ENCODE measurements around the gene INPP4A.

INPP4A gene

DNA sequence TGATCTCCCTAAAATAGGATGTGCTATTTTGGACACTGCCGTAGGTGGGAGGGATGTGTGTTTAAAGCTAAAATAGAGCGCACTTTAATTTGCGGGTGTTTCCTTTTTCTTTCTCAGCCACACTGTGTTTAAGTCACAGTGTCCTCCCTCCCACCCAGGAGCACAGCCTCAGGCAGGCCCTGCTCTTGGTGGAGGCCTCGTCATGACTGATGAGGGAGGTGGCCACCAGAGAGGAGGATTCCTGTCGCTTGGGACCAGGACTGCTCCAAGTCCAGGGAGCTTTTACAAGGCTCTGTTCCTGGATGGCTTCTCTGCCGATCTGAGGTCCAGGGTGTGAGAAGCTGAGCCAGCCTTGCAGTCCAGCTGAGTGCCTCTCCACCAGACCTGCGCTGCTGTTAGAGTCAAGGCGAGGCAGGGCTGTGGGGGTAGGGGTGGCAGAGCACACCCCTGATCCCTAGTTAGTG lies 33.5 kb downstream of the INPP4A start:
- DNase-seq = no peak

DNA sequence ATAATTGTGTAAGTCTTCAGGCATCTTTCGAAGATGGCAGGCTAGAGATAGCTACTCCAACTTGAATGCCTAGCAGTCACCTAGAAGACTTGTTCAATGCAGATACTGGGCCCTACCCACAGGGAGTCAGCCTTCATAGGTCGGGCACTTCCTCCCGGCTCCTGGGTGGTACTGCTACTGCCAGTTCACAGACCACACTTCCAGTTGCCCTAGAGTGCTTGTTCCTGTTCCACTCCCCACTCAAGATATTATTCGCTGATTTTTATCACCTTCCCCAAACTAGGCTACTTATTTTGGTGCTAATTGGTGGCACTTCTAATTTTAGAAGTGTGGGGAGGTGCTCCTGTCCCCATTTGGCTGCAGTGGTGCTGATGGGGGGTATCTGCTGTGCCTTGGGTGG lies 34.2 kb downstream of the INPP4A start:
- peak; percentile 37 to 54 for DNase-seq

DNA sequence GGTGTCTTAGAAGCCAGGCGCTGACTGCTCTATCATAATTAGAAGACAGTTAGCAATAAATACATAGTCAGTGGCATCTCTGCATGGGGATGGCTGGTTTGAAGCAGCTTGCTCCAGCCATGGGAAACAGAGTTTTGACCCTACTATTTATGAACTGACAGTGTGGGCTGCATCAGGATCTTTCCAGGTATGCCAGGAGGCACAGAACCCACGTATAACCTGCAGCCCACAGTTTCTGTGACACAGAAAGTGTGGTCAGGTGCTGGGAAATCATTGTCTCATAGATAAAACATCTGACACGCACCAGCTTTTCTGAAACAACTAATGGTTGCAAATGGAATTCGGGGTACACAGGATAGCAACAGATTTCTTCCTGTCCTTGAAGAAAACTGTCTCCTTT lies 34.7 kb downstream of the INPP4A start:
- DNase-seq = no peak

DNA sequence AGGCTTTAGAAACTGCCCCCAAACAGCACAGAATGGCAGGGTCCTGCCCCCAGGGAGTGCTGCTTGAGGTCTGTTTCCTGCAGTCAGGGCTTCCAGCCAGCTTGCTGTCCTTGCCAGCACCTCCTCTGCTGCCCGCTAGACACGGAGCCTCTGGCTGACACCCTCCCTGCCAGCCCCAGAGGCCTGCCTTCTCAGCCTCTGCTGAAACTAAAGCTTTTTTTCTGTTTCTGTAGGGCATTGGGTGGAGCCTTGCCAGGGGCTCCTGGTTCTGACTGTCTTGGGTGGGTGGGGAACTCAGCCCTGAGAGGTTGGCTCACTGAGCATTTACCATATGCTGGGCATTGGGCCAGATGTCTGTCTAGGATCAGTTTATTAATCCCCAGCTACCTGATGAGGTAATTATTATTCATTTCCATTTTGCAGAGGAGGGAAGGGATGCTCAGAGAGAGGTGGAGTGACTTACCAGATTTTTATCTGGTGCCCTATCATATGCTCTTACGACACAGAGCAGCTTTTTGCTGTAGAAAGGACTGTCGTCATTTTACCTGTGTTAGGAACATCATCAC lies 35.4 kb downstream of the INPP4A start:
- DNase-seq = peak in 1 of 2 donors; percentile 38

DNA sequence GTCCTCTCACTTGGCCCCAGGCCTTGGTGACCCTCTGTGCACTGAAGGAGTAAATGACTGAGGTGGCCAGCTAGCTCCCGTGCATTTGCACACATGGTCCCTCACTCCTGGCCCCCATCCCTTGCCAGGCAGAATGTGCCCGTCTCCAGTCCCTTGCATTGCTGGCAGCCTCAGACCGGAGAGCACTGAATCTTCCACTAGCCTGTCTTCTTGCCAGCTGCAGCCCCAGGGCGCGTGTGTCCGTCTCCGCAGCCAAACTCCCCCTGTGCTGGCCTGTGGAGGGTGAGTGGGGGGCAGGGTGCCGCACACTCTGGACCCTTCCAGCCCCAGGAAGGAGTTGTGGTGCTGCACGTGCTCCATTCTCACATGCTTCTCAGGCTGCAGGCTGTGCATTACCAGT lies 35.9 kb downstream of the INPP4A start:
- no peak for DNase-seq

GRCh38 chr2:98482362-98482761 lies 37.7 kb downstream of the INPP4A start:
- no peak for DNase-seq

DNA sequence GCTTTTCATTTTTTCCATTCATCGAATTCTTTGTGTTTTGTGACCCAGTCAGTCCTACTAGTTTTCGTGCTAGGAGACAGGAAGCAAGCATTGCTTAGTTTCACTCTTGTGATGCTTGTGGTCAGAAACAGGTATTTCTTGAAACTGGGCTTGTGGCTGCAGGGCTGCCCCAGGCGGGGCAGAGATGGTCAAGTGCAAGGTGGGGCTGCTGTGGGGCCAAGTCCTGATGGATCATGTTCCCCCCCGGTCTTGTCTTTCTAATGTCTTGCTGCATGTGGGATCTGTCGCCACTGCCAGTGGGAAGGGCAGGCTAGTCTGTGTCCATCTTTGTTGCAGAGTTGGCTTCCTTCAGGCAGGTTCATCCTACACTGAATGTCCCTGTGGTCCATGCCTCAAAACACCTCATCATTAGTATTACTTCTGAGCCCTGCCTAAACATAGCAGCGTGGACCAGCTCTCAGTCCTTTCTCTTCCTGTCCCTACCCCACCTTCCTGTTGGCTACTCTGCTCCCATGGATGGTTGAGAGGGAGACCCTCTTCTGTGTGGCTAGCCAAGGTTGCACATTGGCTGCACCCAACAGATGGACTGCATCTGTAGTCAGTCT lies 38.7 kb downstream of the INPP4A start:
- peak in 1 of 2 donors; percentile 44 for DNase-seq

DNA sequence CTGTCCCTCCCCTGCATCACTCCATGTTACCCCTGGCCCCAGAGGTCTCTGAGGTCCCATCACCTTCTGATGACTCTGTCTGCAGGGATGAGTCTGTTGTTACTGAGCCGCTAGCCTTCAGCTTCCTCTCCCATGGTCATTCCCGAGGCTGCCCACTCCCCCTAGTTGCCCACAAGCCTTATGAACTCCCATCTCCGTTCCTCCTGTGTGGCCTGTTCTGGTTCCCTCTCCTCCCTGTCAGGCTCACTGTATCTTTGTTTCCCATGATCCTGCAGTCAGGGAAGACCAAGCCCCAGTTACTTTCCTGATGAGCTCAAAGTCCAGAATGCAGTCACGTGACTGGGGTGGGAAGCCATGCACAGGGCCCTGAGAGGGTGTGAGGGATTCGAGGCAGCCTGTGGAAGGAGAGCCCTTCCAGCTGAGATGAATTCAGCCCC lies 39.5 kb downstream of the INPP4A start:
- DNase-seq = no peak

DNA sequence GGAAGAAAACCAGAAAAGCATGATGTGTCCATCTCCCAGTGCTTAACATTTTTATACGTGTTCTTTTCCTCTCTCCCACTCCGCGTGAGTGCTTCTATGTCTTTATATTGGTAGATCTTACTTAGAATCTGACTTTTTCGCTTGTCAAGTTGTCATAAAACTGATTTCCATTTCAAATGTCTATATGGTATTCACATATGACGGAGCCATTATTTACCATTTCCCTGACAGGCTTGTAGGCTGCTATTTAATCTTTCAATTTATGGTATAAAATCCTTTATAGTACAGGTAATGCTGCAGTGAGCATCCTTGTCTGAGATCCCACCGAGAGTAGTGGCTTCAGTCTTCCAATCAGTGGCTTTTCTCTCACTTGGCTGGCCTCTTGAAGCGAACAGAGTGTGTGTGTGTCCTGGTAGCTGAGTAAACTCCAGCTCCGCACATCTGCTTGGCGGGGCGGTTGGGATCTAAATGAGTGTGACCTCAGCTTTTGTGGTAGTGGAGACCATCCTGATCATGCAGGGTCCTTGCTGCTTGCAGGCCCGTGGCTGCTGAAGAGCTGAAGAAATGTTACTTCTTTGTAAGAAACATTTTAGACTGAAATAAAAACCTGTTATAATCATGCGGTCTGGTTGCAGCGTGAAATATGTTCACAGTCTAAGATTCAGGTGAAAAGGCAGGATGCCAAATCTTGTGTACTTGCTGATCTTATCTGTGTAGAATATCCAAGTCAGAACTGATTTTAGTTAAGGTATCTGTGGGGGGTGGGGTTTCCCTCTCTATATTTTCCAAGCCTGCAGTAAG lies 40.2 kb downstream of the INPP4A start:
- no peak for DNase-seq

DNA sequence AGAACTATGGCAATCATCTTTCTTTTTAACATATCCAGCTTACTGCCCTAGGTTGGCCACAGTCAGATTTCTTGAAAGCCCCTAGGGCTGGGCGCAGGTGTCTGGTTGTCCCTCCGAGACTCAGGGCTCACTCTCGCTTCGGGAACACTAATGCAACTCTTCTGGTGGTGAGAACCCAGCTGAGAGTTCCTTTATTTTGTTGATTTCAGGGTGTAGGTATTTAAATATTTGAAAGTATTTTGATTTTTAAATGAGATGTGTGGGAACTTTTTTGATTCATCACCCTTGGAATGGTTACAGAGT lies 40.7 kb downstream of the INPP4A start:
- DNase-seq = no peak

- DNase-seq = no peak
Measured at GRCh38 chr2:98486374-98486981, 41.8 kb downstream of the INPP4A start.

DNA sequence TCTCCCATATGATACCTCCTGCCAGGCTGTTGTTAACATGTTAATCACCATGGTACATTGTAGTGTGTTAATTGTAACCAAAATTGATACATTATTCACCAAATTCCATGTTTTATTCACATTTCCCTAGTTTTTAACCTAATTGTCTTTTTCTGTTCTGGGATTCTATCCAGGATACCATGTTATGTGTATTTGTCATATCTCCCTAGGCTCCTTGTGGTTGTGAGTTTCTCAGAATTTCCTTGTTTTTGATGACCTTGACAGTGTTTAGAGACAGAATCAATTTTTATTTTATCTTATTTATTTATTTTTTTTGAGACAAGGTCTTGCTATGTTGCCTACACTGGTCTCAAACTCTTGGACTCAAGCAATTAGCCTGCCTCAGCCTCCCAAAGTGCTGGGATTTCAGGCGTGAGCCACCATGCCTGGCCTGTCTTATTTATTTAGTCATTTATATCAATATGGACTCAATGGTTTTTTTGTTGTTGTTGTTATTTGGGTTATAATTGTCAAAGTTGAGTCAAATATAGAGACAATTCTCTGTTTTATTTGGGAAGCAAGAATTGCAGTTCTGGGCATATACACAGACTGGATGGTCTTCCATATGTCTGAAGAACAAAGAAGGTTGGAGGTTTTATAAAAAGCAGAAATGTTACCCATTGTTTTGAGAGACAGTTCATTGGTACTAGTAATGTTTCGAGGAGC lies 42.6 kb downstream of the INPP4A start:
- DNase-seq = no peak

DNA sequence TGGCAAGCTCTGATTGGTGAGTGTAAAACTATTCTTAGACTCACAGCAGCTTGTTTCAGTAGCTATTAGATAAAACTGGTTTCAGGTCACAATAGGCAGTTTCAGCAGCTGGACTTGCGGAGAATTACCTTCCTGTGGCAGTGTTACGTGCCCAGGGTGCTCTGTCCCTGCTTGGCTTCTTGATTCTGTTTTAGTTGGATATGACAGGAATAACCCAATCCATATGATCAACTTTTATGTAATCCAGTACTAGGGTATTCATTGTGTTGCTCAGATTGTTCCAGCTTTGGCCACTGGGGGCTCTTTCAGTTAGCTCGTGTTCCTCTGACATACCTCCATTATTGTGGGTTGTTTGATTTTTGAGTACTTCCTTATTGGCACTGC lies 43.1 kb downstream of the INPP4A start:
- DNase-seq = peak; percentile 53 to 65

DNA sequence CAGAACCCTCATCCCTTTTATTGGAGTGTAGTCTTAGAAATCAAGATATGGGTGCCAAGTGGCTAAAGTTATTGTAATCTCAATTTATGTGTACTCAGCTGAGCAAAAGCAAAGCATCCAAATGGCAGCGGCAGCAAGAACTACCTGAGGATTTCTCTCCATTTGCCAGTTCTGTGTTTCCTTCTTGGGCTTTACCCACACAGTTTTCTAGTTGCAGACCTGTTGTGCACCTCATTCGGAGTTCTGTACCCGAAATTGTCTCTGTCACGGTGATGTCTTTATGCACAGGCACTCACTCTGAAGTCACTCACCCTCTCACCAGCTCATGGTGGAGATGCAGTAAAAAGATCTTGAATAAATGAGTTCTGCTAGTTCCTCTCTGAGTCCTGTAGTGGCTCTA lies 43.6 kb downstream of the INPP4A start:
- DNase-seq = no peak

- no peak for DNase-seq
Measured at GRCh38 chr2:98489486-98489885, 44.8 kb downstream of the INPP4A start.

- DNase-seq = no peak
Measured at GRCh38 chr2:98489971-98490962, 45.6 kb downstream of the INPP4A start.

- DNase-seq = no peak
Measured at GRCh38 chr2:98492441-98492840, 47.8 kb downstream of the INPP4A start.

- DNase-seq = no peak
Measured at GRCh38 chr2:98494699-98495098, 50.0 kb downstream of the INPP4A start.

- no peak for DNase-seq
Measured at GRCh38 chr2:98496750-98497493, 52.3 kb downstream of the INPP4A start.

DNA sequence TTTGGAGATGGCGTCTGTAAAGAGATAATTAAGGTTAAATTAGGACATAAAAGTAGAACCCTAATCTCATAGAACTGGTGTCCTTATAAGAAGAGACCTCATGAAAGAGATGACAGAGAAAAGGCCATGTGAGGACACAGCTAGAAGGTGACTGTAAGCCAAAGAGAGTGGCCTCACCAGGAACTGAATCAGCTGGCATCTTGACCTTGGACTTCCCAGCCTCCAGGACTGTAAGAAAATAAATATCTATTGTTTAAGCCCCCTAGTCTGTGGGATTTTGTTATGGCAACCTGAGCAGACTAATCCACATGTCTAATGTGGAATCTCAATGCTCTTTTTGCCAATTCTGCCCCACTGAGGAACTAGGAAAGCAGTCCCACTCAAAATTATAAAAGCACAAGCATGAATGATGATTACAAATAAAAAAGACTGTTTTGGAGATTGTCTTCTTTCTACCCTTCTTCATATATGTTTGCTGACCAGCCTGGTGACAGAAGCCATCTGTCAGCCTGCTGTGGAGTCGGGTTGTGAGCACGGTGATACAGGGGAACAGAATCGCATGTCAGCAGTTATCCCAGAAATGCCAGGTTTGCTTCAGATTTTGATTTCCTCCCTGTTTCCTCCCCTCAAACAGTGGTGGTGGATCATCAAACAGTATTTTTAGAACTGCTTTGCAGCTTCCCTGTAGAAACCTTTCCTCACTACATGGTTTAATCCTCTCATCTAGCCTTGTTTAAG lies 54.2 kb downstream of the INPP4A start:
- no peak for DNase-seq

DNA sequence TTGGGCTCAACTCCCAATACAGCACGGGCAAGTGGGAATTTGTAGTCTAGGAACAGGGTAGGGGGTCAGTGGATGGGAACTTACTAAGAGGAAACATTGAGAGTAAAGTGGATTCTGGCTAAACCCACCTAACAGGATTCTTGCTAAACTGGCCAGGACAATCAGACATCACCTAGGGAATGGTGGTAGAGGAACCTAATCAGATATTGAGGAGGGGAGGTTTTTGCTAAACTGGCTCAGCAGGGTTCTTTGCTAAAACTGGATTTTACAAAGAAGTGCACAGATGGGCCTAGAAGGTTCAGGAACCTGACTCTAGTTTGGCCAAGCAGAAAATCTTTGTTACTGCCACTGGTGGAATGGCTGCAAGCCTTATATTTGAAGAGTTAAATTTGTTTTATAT lies 55.9 kb downstream of the INPP4A start:
- DNase-seq = no peak

All from CD4-positive, alpha-beta T cell treated with Interferon alpha-2 for 1 hour (primary cell).